SKM-1 (cell line): Measurements from ENCODE around the gene SUCNR1.

ENCODE experiments used
- DNase-seq: peaks from one replicate; lab custom pipeline; 2025; ENCODE audit not compliant: unreplicated experiment; lab: John Stamatoyannopoulos, UW

Gene SUCNR1

DNA sequence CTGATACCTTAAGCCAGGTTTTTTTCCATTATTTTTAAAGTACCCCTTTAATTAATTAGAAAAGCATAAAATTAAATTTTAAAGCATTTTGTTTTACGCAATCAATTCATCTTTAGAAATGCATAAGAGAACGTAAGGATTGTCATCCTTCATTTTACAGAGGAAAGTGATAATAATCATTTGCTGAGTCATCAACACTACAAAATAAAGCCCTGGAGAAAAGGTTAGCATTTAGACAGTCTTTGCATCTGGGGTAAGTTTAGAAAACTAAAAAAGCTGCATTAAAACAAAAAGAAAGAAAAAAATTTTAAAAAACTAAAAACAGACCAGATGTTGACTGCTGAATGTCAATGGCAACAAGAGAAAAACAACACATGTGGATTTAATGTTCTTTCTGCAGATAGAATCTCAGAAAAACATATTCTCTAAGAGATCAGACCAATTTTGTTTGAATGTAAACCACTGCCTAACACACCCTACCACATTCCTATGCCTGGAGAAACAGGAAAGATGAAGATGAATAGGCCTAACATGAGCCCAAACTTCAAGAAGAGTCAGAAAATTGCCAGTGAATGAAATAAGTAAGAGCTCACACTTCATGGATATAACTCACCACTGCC lies 59.9 kb downstream of the SUCNR1 start:
- no peak for DNase-seq
